Aorta (tissue), 5 donors: ENCODE measurements around the gene ELOVL1. TPM values are rescaled to one million over a fixed set of nuclear protein-coding genes. Genes with fewer than 3 reads are reported as not detected.

ENCODE experiments used
- ATAC-seq: fragments of 200-7000 bp; cut with Tn5 transposase; one replicate; pipeline ENCODE4 v1.9.1; 2022; ENCODE audit warnings: moderate library complexity; ENCODE audit not compliant: low FRiP score
- DNase-seq, 2 donors: peaks; one replicate each; pipeline ENCODE4 v3.0.0-alpha.2; 2020
- H3K27ac ChIP-seq, 2 donors: one replicate each; pipeline ENCODE4 v1.5.1; 2013; ENCODE audit warnings: low read length in 2 of 2, mild to moderate bottlenecking in 2 of 2, moderate library complexity in 2 of 2, control low read depth in 1 of 2, inconsistent platforms in 1 of 2, low read depth in 1 of 2
- H3K27me3 ChIP-seq, 2 donors: one replicate each; pipeline ENCODE4 v1.6.1; 2013; ENCODE audit warnings: control low read depth in 1 of 2, low read length in 1 of 2, mild to moderate bottlenecking in 1 of 2, moderate library complexity in 1 of 2; ENCODE audit not compliant: insufficient read depth in 2 of 2, control insufficient read depth in 1 of 2
- H3K36me3 ChIP-seq, 2 donors: one replicate each; pipeline ENCODE4 v1.6.1; 2013; ENCODE audit warnings: control low read depth in 1 of 2, low read length in 1 of 2, mild to moderate bottlenecking in 1 of 2; ENCODE audit not compliant: insufficient read depth in 2 of 2, control insufficient read depth in 1 of 2
- H3K4me1 ChIP-seq, 2 donors: one replicate each; pipeline ENCODE4 v1.6.1; 2013; ENCODE audit warnings: low read length in 2 of 2, control low read depth in 1 of 2, mild to moderate bottlenecking in 1 of 2, moderate library complexity in 1 of 2; ENCODE audit not compliant: insufficient read depth in 2 of 2, control insufficient read depth in 1 of 2
- H3K4me3 ChIP-seq, 2 donors: one replicate each; pipeline ENCODE4 v1.5.1; 2013; ENCODE audit warnings: low read length in 2 of 2, control low read depth in 1 of 2, mild to moderate bottlenecking in 1 of 2
- H3K9me3 ChIP-seq: one replicate; pipeline ENCODE4 v1.6.1; 2013; ENCODE audit warnings: mild to moderate bottlenecking, low read length; ENCODE audit not compliant: control insufficient read depth
- WGBS, 2 donors: extraction: QIAGEN DNeasy Blood & Tissue Kit; methylation state at CpG; one replicate each; pipeline ENCODE4 v1.1.7; 2013; 5-methylcytosine and 5-hydroxymethylcytosine counted together
- intact Hi-C, 2 donors: fragments of 100-400 bp; cut with DNase I; formaldehyde crosslinking; loops; one replicate each; pipeline versions ENCODE4 v1.14.2 to v1.15.0; 2022
- polyA plus RNA-seq, 2 donors: library from polyadenylated mRNA; stranded (reverse); fragments of 200-250 nt; gene quantifications; one replicate each; pipeline ENCODE4 v1.2.3, GENCODE V29; 2013
- total RNA-seq, 2 donors: library from RNA; stranded (reverse); fragmentation: NEBNext Ultra II Directional; extraction: Animal tissue kit (Norgen Biotek cat#: 25700); gene quantifications; one replicate each; pipeline ENCODE4 v1.2.1, GENCODE V29; 2021
- donor health status: healthy with polysubstance abuse.
- donor health status: Bipolar disorder and iron deficiency.
- donor health status: DM: no; HTN: no; CAD: no.
- donor health status: DM: no; HTN: no; CAD: no.
- donor health status: DM: yes; HTN: yes; CAD: no.

ELOVL1 gene
- total and polyA plus RNA-seq, 4 donors, result 27.8 to 60.5 (median 57.6) TPM

GRCh38 chr1:43319766-43320165 is 48.0 kb downstream of the ELOVL1 start:
- WGBS, 2 donors, result 67 to 81% methylated on average over 3 of the region's 3 CpGs
- intact Hi-C loops, result no loop called here
- Histone ChIP-seq H3K9me3 (peaks cover 3% of the 10 kb centered on the region), H3K36me3 (no peaks in the 10 kb centered on the region), H3K4me3 (no peak overlapping the region), H3K27ac (no peak overlapping the region), H3K4me1 (no peaks in the 10 kb centered on the region), H3K27me3 (no peaks in the 10 kb centered on the region)
- ATAC-seq (no peak), DNase-seq (peak; percentile 16 to 17)

GRCh38 chr1:43319288-43319687 is 48.5 kb downstream of the ELOVL1 start:
- intact Hi-C loops, result no loop called here
- H3K27ac ChIP-seq, result no peak overlapping the region
- H3K9me3 ChIP-seq, result no peaks in the 10 kb centered on the region
- H3K4me1 ChIP-seq, result no peaks in the 10 kb centered on the region
- DNase-seq (peak; percentile 3 to 39), ATAC-seq (no peak)
- WGBS, 2 donors, result 94 to 96% methylated on average over 5 of the region's 5 CpGs
- no peaks in the 10 kb centered on the region for H3K27me3 ChIP-seq
- no peak overlapping the region for H3K4me3 ChIP-seq
- no peaks in the 10 kb centered on the region for H3K36me3 ChIP-seq

GRCh38 chr1:43318831-43319230 is 49.0 kb downstream of the ELOVL1 start:
- 54 to 61% methylated on average over 4 of the region's 4 CpGs for WGBS, 2 donors
- Histone ChIP-seq H3K9me3 (no peaks in the 10 kb centered on the region), H3K27me3 (no peaks in the 10 kb centered on the region), H3K4me3 (no peak overlapping the region), H3K27ac (no peak overlapping the region), H3K4me1 (no peaks in the 10 kb centered on the region), H3K36me3 (no peaks in the 10 kb centered on the region)
- intact Hi-C loops, result no loop called here
- ATAC-seq (no peak), DNase-seq (peak in 1 of 2 donors; percentile 62)

- ATAC-seq (no peak), DNase-seq (peak; percentile 17 to 40)
- no peaks in the 10 kb centered on the region for H3K36me3 ChIP-seq
- no peaks in the 10 kb centered on the region for H3K27me3 ChIP-seq
- no peak overlapping the region for H3K27ac ChIP-seq
- H3K4me1 ChIP-seq, result no peaks in the 10 kb centered on the region
- WGBS, 2 donors, result 88 to 89% methylated on average over 15 of the region's 15 CpGs
- H3K9me3 ChIP-seq, result no peaks in the 10 kb centered on the region
- H3K4me3 ChIP-seq, result no peak overlapping the region
- intact Hi-C loops, result no loop called here
These were observed 49.9 kb downstream of the ELOVL1 start for GRCh38 chr1:43317817-43318471.

- Histone ChIP-seq H3K27ac (no peak overlapping the region), H3K27me3 (no peaks in the 10 kb centered on the region), H3K36me3 (no peaks in the 10 kb centered on the region), H3K4me1 (no peaks in the 10 kb centered on the region), H3K4me3 (no peak overlapping the region), H3K9me3 (no peaks in the 10 kb centered on the region)
- DNase-seq (peak; percentile 34 to 59), ATAC-seq (no peak)
- WGBS, 2 donors, result 88 to 90% methylated on average over 16 of the region's 16 CpGs
- intact Hi-C loops, result no loop called here
These were observed 50.9 kb downstream of the ELOVL1 start for GRCh38 chr1:43316738-43317520.

GRCh38 chr1:43315963-43316737 is 51.7 kb downstream of the ELOVL1 start:
- ATAC-seq (no peak), DNase-seq (peak; percentile 14 to 37)
- no peaks in the 10 kb centered on the region for H3K4me1 ChIP-seq
- no peaks in the 10 kb centered on the region for H3K36me3 ChIP-seq
- H3K4me3 ChIP-seq, result no peak overlapping the region
- intact Hi-C loops, result no loop called here
- H3K27ac ChIP-seq, result no peak overlapping the region
- H3K9me3 ChIP-seq, result no peaks in the 10 kb centered on the region
- no peaks in the 10 kb centered on the region for H3K27me3 ChIP-seq
- WGBS, 2 donors, result 90 to 91% methylated on average over 10 of the region's 10 CpGs

- ATAC-seq, result no peak
- Histone ChIP-seq H3K9me3 (no peaks in the 10 kb centered on the region), H3K36me3 (no peaks in the 10 kb centered on the region), H3K4me1 (no peaks in the 10 kb centered on the region), H3K27me3 (no peaks in the 10 kb centered on the region), H3K4me3 (no peak overlapping the region), H3K27ac (no peak overlapping the region)
- peak in 1 of 2 donors; percentile 37 for DNase-seq
- 89 to 91% methylated on average over 3 of the region's 3 CpGs for WGBS, 2 donors
- intact Hi-C loops, result no loop called here
These were observed 52.3 kb downstream of the ELOVL1 start for GRCh38 chr1:43315481-43315880.

- WGBS, 2 donors, result 95% methylated on average over 5 of the region's 5 CpGs
- Histone ChIP-seq H3K27ac (no peak overlapping the region), H3K36me3 (no peaks in the 10 kb centered on the region), H3K9me3 (no peaks in the 10 kb centered on the region), H3K4me1 (no peaks in the 10 kb centered on the region), H3K27me3 (no peaks in the 10 kb centered on the region), H3K4me3 (no peak overlapping the region)
- no peak for ATAC-seq
- intact Hi-C loops, result no loop called here
- peak; percentile 17 to 32 for DNase-seq
These were observed 53.6 kb downstream of the ELOVL1 start for GRCh38 chr1:43314233-43314632.
